Activated gamma-delta T cell treated with anti-CD3 and anti-CD28 coated beads, Interleukin-2, amount 50 U/mL, for 16 hours (primary cell): Measurements from ENCODE around the gene CSMD2.

Experiments used
- DNase-seq: peaks from one replicate; pipeline ENCODE4 v3.0.0-alpha.2; 2020; ENCODE audit warnings: low read depth

CSMD2 gene

DNA sequence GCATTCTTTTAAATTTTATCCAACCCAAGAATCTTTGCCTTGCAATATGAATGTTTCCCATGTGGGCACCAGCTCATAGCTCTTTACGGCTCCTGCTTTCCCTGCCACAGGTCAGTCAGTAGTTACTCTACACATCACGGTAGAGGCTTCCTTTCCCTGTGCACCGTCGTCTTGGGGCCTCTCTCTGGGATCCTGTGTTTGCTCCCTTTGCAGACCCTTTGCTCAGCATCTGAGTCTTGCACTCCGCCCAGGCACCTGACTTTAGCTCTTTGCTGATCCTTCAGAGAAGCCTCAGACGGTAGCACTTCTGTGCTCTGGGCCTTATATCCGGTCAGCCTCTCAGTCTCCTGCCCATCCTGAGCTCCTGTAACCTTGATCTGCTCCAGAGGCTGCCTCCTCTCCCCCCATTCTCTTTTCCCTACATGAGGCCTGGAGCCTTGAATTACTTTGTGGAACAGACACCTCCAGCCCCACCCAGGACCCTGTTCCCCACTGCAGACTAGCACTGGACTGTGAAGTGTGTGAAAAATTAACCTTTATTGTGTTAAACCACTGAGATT, 484.7 kb downstream of the CSMD2 start:
- DNase-seq: no peak

DNA sequence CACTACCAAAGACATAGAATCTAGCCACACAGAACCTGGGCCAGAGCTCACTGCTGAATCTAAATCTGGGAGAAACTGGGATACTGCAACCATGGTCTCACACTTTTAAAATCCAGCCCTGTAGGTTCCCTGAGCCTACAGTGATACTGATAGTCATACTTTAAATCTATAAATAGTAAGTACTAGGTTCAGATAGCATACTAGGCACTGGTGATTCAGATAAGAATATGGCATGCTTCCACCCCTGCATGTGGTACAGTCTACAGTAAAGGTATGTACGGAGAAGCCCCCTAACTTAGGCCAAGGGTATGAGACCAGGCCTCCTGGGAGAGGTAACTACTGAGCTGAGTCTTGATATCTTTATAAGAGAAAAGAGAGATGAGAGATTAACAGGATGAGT, 494.5 kb downstream of the CSMD2 start:
- DNase-seq: no peak

DNA sequence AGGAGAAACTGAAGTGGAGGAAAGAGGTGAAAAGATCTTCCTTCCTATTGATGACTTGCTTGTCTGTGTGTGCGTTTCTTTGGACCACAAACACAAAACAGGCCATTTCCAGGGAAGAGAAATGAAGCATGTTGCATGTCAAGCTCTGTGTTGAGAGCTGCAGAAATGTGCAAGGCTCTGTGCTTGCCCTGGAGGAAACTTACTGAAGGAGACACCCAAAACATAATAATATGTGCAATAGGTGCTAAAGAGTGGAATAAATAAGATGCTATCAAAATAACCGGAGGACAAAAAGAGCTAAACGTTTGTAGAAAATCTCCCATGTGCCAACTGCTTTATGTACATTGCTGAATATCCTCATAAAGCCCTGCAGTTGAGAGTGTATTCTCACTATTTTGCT, 496.3 kb downstream of the CSMD2 start:
- DNase-seq: no peak

DNA sequence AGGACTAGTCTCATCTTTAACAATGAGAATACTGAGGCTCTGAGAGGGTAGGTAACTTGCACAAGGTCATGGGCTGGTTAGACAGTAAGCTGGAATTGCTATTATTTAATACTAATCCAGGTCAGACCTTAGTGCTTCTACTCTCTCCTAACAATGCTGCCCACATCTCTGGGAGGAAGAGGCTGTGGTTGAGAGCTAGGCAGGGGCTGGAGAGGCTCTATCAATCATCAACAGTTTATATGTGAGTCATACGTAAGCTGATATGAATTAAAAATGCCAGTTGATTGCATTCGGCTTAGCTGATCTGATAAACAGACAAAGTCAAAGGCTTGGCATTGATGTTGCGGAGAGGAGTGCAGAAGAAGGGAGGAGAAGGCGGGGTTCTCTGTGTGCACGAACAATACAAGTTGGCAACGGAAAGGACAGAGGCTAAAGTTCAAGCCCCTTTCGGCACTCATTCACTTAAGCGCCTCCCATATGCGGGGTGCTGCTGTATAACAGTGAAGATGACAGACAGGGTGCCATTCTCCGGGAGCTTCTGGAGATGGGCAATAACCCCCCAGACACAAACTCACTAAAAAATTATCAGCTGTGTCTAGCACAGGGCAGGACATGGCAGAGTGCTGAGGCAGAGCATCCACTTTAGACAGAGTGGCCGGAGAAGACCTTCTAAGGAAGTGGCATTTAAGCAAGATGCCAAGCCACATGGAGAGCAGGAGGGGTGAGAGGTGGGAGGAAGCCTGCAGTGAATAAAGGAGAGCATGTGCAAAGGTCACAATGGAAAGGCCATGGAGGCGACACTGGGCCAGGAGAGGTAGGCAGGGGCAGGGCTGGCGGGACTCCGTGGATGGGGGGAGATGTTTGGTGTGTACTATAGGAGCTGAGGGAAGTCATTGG, 497.4 kb downstream of the CSMD2 start:
- no peak for DNase-seq

DNA sequence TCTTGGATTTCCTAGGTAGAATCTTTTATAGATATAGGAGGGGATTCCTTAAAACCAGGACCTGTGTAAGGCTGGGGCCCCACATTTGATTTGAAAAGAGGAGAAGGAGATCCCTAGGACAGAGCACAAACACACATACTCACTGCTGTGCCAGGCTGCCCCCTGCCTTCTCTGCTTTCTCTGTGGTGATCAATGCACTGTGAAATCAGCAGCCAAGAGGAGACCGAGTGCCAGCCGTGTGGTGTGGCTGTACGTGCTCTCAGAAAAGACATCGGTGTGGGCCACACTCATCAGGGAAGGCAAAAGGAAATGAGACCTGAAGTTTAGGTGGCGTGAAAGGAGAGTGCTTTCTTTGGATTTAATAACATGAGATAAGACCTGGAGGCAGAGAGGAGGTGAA, 498.4 kb downstream of the CSMD2 start:
- no peak for DNase-seq

DNA sequence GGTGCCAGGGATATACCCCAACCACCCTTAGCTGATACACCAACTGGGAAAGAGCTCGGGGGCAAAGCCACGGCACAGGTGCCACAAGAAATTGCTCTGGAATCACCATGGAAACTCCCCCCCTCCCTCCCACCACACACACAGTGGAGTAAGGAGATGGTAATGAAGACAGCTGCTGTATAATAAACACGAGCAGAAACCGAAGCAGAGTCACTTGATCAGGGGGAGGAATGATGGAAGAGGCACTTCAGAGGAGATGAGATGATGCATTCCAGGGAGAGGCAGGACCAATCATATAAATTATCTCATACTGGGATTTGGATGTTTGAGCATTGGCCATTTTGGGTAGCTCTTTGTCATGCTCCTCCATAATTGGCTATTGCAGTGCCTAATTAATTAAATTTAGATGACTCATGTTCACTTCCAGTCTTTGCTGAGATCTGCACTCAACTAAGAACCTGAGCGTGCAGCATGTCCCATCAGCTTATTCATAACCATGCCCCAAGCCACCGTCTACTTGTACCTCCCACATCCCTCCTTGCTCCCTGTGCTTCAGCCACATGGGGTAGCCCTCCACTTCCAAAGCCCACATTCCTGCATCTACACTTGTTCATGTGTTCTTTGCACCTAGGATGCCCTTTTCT, 503.1 kb downstream of the CSMD2 start:
- DNase-seq: no peak

DNA sequence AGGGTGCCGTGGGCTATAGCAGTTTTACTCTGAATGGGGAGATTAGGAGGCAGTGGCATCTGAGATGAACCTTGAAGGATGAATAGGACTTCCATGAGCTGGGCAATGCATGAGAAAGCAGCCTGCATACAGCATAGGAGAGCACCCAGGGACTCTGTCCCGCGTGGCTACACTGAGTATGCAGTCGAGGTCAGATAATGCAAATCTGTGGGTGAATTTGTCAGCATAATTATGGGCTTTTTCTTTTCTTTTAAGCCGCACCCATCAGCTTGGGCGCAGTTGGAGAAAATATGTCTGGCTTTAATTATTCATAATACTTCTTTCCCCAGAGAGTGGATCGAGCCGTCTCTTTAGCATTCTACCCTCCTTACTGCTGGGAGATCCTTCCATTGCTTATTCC, 504.1 kb downstream of the CSMD2 start:
- no peak for DNase-seq

DNA sequence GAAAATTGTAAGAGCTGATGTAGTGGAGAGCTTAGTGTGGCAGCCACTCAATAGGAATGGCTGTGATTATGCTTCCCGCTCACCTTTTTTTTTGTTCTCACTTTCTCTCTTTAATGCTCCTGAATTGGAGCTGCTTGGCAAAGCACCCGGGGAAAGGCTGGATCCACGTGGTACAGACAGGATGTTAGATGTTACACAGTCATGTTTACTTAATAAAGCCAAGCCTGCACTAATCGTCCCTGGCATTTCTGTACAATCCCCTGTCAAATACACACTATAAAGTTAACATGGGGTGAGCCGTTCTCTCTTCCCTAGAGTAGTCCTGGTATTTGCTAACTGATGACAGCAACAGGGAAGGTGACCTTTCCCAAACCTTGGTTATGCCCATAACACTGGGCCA, 504.8 kb downstream of the CSMD2 start:
- DNase-seq: no peak

DNA sequence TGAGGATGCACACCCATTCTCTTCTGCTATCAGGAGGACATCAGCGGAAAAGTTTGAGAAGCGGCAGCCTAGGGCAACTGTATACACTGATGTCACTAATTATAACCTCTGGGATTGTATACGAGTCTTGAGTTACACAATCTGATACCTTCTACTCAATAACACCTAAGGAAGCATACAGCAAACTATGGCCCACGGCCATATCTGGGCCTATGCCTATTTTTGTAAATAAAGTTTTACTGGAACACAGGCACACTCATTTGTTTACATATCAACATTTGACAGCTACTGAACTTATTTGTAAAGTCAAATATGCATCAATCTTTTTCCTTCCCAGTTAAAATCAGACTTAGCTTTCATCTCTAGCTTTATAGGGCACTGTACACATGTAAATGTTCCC, 505.4 kb downstream of the CSMD2 start:
- DNase-seq: no peak

DNA sequence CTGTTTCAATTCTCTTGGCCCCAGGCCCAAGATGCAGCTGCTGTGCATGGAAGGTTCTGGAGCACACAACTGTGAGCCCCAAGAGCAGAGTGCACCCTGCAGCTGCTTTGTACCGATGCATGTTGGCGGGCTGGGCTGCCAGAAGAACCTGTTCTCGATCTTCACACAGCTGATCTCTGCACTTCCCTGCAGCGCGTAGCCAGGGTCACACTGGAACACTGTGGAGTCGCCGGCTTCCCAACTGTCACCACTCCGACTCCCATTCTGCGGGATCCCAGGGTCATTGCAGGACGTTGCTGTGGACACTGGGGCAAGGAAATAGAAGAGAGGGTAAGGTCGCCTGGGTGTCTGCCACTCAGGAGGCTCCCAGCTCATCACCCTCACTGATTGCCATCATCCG, 507.2 kb downstream of the CSMD2 start:
- DNase-seq: no peak

DNA sequence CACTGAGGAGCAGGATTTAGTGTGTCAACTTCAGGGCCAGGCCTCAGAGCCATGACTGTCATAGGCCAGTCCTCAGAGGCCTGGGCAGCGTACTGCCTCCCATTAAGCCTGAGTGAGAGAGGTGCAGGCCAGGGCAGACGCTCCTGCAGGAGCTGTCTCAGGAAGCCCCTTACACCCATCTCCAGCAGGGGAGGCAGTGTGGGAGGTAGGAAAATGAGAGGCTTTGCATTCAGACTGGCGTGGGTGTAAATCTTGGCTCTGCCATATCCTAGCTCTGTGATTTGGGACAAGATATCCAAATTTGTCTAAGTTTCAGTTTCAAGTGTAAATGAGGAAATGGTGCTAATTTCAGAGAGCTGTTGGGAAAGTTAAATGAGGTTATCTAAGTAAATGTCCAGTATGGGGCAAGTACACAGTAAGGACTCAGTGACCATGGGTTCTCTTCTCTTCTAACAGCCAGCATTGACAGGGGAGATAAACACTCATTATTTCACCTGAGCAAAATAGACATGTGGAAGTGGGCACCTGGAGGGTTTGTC, 508.5 kb downstream of the CSMD2 start:
- DNase-seq: no peak

DNA sequence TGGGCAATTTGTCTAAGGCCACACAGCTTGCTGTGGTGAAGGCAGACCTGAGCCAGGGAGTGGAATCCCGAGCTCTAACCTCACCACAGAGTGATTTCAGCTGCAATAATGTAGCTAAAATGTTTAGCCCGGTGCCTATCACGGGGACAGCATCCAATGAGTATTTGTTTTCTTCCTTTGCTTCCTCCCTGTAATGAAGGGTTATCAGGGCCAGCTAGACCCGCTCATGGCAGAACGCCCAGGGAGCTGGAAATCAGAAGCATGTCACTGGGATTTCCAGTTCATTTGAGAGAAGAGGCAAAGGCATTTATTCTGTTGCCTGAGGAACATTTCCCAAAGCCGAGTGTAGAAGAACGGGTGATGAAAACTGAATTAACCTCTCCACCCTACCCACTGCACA, 509.5 kb downstream of the CSMD2 start:
- DNase-seq: no peak

DNA sequence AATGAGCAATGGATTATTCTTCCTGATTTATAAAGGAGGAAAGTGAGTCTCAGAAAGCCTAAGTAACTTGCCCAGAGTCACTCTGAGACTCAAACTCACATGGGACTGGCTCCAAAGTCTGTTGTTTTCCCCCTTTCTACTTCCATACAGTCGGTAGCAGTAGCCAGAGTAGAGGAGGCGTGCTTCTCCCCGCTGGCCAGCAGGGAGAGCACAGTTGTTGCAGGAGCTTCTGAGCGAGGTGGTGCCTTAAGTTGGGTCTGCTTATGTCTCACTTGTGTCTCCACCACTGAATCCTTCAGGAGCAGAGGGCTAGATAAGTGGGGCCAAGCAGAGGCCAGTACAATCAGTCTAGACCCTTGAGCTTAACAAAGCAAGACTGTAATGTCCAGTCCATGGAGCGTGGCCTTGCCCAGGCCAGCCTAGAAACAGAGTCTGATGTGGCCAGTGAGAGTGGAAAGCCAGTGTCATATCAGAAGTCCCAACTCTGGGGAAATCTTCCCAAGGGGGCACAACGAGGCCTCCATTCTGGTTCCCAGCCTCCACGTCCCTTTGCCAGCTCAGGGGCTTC, 510.7 kb downstream of the CSMD2 start:
- DNase-seq: no peak

DNA sequence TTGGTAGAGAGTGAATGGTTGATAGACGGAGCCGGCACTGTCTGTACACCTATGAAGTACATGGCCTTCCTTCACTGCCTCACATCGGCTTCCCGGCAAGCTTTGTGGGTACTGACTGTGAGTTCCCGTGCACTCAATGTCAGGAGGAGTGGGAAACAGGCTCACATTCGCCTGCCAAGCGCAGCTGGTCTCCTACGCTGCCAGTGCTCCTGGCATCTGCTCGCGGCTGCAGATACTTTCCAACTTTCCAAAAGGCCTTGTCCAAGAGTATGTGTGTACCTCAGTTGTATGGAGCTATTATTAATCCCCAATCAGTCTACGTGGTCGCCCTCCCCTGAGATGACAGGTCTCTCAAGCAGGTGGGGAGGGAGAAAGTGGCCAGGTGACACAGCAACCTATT, 511.8 kb downstream of the CSMD2 start:
- DNase-seq: no peak

DNA sequence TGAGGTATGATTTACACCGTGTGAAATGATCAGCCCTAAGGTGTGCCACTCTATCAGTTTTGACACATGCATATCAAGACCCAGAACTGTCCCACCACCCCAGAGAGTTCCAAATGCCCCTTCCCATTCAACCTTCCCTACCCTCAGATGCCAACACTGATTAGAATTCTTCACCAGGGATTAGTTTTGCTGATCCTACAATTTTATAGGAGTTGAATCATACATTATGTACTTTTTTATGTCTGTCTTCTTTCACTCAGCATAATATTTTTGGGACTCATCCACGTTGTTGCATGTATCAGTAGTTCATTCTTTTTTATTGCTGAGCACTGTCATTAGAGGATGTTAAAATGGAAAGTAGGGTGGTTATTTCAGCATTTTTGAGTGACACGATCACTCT, 514.3 kb downstream of the CSMD2 start:
- no peak for DNase-seq

DNA sequence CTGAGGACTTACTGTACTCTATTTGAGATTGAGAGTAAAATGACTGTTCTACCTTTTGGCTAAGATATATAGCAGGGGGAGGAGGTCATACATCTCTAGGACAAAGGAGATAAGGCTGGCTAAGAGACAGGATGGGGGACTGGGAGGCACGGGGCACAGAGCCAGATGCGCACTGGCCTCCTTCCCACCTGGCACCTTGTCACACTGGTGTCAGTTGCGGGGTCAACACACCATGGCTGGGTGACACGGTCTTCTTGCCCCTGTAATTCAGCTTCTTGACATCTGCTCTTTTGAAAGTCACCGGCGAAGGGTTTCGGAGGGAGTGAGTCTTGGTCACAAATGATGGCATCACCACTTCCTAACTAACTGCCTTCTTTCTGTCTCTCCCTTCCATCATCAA, 515.3 kb downstream of the CSMD2 start:
- no peak for DNase-seq

DNA sequence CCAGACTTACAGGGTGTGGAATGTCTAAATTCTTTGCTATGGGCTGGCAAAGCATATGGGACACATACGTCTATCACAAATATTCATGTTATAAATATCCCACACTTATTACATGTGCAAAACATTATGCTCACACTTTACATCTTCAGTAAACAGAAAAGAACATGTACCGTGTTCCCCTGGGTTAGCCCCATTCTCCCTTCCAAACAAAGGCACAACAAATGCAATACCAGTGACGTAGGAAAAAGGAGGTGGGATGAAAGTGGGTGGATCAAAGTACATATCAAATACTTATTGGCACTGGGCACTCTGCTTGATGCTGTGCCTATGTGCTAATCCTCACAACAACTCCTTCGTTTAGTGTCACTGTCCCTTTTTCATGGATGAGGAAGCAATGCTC, 521.8 kb downstream of the CSMD2 start:
- DNase-seq: no peak

DNA sequence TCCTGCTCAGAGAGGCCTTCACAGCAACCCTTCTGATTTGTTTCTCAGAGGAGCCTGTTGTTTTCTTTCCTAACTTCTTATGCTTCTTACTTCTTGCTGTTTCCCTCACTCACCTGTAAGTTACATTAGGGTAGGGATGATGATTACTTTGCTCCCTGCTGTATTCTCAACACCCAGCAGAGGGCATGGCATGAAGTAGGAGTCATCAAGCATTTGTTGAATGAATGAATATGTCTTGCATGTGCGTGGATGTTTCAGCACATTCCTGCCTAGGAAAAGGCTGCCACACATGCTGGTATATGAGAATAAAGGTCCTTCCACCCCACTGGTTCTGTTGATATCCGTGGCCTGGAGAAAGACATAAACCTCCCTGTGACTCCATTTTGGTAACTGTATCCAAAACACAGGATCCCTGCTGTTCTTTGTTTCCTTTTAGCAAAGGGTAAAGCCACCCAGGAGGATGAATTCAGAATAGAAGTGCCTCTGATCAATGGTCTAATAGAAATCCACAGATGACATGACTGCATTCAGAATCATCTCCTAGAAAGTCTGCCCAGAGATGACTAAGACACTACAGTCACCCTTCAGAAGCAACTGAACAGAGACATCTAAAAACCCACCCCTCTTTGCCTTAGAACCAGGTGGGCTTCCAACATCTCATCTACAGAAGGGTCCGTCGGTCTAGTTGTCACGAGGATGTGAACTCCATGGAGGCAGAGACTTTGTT, 523.8 kb downstream of the CSMD2 start:
- DNase-seq: no peak

DNA sequence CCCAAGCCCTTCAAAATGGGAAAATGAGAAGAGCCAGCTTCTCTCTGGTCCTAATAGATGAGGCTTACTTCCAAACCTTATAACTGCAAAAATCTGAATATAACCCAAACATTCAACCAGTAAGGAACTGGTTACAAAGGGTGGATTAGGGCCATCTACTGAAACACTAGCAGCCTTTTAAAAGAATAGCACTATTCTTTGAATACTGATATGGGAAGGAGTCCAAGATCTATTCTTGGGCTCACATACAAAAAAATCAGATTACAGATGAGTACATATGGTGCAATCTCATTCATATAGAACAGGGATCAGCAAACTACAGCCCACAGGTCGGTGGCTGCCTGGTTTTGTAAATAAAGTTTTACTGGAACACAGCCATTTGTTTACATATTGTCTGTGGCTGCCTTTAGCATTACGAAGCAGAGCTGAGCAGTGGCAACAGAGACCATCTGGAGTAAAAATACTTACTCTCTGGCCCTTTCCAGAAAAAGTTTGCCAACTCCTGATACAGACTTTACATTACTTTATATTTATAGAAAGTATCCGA, 524.8 kb downstream of the CSMD2 start:
- no peak for DNase-seq

DNA sequence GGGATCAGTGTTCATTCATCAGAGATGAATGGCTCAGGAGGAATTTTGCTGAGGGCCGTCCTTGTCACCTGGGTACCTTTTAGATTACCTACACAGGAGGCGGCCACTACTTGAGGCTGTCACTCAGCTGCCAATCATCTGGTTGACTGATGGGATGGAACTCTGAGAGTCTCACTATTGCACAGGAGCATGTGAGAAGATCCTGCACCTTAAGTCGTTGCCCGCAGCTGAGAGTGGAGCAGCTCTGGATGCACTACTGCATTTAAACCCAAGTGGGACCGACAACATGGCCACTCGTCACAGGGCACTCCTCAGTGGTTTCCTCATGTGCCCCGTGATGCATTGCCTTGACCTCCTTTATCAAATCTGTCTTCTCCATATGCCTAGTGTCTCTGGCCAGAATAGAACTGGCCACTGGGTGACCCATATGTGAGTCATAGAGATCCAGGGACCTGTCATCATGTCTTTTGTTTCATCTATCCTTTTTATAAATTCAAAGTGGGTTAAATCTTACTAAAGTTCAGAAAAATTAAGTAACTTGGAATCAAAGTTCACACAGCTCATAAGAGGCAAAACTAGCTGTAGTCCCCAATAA, 527.1 kb downstream of the CSMD2 start:
- DNase-seq: no peak

DNA sequence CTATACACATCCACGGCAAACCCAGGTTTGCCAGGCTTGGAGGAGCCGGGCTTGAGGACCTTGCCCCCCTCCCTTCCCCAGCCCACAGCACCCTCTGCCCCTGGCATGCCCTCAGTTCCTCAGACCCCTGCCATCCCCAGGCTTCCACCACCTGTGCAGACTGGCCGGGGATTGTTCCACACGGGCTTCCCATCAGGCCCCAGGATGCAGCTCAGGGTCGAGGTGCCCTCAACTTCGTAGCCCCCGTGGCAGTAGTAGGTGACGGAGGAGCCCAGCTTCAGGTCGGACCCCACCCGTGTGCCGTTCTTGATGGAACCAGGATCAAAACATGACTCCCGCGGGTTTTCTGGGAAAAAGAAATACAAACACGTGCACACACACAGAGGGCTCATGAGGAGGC, 528.8 kb downstream of the CSMD2 start:
- DNase-seq: no peak
